Colonic mucosa (tissue), 4 donors: ENCODE measurements around the gene TCF12. TPM values are rescaled to one million over a fixed set of nuclear protein-coding genes. Genes with fewer than 3 reads are reported as not detected.

Experiments
- DNase-seq: peaks from one replicate; pipeline ENCODE4 v3.0.0-alpha.2; 2020
- H3K27ac ChIP-seq: fragments of 200-600 bp; one replicate; pipeline ENCODE4 v1.8.0; 2021
- H3K27me3 ChIP-seq: fragments of 200-600 bp; one replicate; pipeline ENCODE4 v1.8.0; 2021
- H3K36me3 ChIP-seq: fragments of 200-600 bp; one replicate; pipeline ENCODE4 v1.8.0; 2021
- H3K4me1 ChIP-seq: fragments of 200-600 bp; one replicate; pipeline ENCODE4 v1.8.0; 2021; ENCODE audit warnings: mild to moderate bottlenecking
- H3K4me3 ChIP-seq: fragments of 200-600 bp; one replicate; pipeline ENCODE4 v1.8.0; 2021
- H3K9ac ChIP-seq, 2 donors: one replicate each; pipeline ENCODE4 v1.7.0; 2013; ENCODE audit warnings: control low read depth in 2 of 2, low read depth in 2 of 2, low read length in 2 of 2
- H3K9me3 ChIP-seq: fragments of 200-600 bp; one replicate; pipeline ENCODE4 v1.8.0; 2021
- intact Hi-C: fragments of 100-400 bp; cut with DNase I; formaldehyde crosslinking; loops from one replicate; pipeline ENCODE4 v1.14.1; 2022
- total RNA-seq, 2 donors: library from RNA; stranded (reverse); fragmentation: NEBNext Ultra II Directional in 1 of 2; extraction: Animal tissue kit (Norgen Biotek cat#: 25700) in 1 of 2; gene quantifications; one replicate each; pipeline ENCODE4 v1.2.1, GENCODE V29; 2021
- TF ChIP-seq, protein P1 (sequence below): fragments of 200-600 bp; IDR thresholded peaks from one replicate; pipeline ENCODE4 v1.8.0; 2022; ENCODE audit warnings: antibody characterized with exemption, mild to moderate bottlenecking
- donor health status: healthy.
- donor health status: DM: no; HTN: no; CAD: no.
- donor health status: DM: no; HTN: no; CAD: no.

The TCF12 gene
- total RNA-seq, 2 donors from 2014 or later: 68.7 to 76.3 TPM

- Histone ChIP-seq H3K4me1 (peaks cover 6% of the 10 kb centered on the region), H3K27ac (no peak overlapping the region), H3K4me3 (no peak overlapping the region), H3K27me3 (no peaks in the 10 kb centered on the region), H3K36me3 (no peaks in the 10 kb centered on the region), H3K9me3 (no peaks in the 10 kb centered on the region), H3K9ac (no peak overlapping the region)
- intact Hi-C loops: no loop called here
- TF ChIP-seq, protein P1, sequence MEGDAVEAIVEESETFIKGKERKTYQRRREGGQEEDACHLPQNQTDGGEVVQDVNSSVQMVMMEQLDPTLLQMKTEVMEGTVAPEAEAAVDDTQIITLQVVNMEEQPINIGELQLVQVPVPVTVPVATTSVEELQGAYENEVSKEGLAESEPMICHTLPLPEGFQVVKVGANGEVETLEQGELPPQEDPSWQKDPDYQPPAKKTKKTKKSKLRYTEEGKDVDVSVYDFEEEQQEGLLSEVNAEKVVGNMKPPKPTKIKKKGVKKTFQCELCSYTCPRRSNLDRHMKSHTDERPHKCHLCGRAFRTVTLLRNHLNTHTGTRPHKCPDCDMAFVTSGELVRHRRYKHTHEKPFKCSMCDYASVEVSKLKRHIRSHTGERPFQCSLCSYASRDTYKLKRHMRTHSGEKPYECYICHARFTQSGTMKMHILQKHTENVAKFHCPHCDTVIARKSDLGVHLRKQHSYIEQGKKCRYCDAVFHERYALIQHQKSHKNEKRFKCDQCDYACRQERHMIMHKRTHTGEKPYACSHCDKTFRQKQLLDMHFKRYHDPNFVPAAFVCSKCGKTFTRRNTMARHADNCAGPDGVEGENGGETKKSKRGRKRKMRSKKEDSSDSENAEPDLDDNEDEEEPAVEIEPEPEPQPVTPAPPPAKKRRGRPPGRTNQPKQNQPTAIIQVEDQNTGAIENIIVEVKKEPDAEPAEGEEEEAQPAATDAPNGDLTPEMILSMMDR: no peak
- no peak for DNase-seq
Observed at GRCh38 chr15:56969265-56969895, 50.9 kb downstream of the TCF12 start.

DNA sequence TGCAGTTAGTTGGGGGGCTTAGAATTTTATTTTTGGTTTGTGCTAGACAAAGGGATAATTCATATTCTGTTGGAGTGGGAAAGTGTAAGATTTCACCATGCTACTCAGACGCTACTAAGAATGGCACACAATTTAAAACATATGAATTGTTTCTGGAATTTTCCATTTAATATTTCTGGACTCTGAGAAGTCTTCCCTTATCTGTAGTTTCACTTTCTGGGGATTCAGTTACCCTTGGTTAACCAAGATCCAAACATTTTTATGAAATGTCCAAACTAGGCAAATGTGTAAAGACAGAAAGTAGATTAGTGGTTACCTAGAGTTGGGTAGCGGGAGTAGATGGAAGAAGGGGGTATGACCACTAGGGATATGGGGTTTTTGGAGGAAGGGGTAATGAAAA, 53.1 kb downstream of the TCF12 start:
- intact Hi-C loops: no loop called here
- TF ChIP-seq, protein P1: no peak
- H3K4me1 ChIP-seq: peaks cover 6% of the 10 kb centered on the region

GRCh38 chr15:56972016-56972415, 53.6 kb downstream of the TCF12 start:
- TF ChIP-seq, protein P1: no peak
- DNase-seq: no peak
- Histone ChIP-seq H3K4me3 (no peak overlapping the region), H3K9me3 (no peaks in the 10 kb centered on the region), H3K36me3 (no peaks in the 10 kb centered on the region), H3K4me1 (peaks cover 6% of the 10 kb centered on the region), H3K27ac (no peak overlapping the region), H3K9ac (no peak overlapping the region), H3K27me3 (no peaks in the 10 kb centered on the region)
- intact Hi-C loops: no loop called here

More for the DNA sequence above, 53.1 kb downstream of the TCF12 start:
- H3K9me3 ChIP-seq: no peaks in the 10 kb centered on the region
- H3K36me3 ChIP-seq: no peaks in the 10 kb centered on the region
- H3K9ac ChIP-seq: no peak overlapping the region
- H3K27me3 ChIP-seq: no peaks in the 10 kb centered on the region
- DNase-seq: no peak
- H3K27ac ChIP-seq: no peak overlapping the region
- no peak overlapping the region for H3K4me3 ChIP-seq

- DNase-seq: no peak
- Histone ChIP-seq H3K27ac (no peak overlapping the region), H3K9me3 (no peaks in the 10 kb centered on the region), H3K4me3 (no peak overlapping the region), H3K9ac (no peak overlapping the region), H3K4me1 (peaks cover 6% of the 10 kb centered on the region), H3K27me3 (no peaks in the 10 kb centered on the region), H3K36me3 (no peaks in the 10 kb centered on the region)
- intact Hi-C loops: no loop called here
- TF ChIP-seq, protein P1: no peak
Observed at GRCh38 chr15:56972426-56972825, 54.0 kb downstream of the TCF12 start.

DNA sequence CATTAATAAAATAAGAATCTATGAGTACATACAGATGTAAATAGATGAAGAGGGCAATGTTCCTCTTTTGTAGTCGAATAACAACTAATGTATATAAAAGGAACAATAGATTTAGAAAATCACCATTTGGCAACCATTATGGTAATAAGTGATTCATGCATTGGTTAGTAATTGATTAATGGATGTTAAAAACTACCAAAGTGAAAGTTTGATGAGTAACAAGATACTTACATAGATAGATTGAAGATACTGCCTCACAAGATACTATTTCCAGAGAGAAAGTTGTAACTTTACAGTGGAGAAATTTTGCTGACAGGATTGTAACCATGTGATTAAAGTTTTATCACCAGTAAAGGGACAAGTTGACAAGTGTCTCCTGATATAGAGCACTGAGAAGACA, 55.0 kb downstream of the TCF12 start:
- no peak overlapping the region for H3K27ac ChIP-seq
- no peak for DNase-seq
- intact Hi-C loops: no loop called here
- H3K27me3 ChIP-seq: no peaks in the 10 kb centered on the region
- H3K4me1 ChIP-seq: peaks cover 6% of the 10 kb centered on the region
- no peak overlapping the region for H3K4me3 ChIP-seq
- no peak overlapping the region for H3K9ac ChIP-seq
- H3K9me3 ChIP-seq: no peaks in the 10 kb centered on the region
- no peaks in the 10 kb centered on the region for H3K36me3 ChIP-seq
- TF ChIP-seq, protein P1: no peak
